IMR-90 (cell line): ENCODE data around the gene ADPRM.

Experiments used
- CHD1 ChIP-seq: IDR thresholded peaks from 2 replicates; pipeline ENCODE4 v1.6.1; 2012; ENCODE audit warnings: low read depth, low read length, improper control_type of control experiment
- MAFK ChIP-seq: IDR thresholded peaks from 2 replicates; pipeline ENCODE4 v1.6.1; 2012; ENCODE audit warnings: low read depth, low read length, improper control_type of control experiment
- POLR2A ChIP-seq: IDR thresholded peaks from 2 replicates; pipeline ENCODE4 v1.6.1; 2012; ENCODE audit warnings: mild to moderate bottlenecking, low read depth, low read length
- RAD21 ChIP-seq: IDR thresholded peaks from 2 replicates; pipeline ENCODE4 v1.6.1; 2012; ENCODE audit warnings: low read length, improper control_type of control experiment
- RCOR1 ChIP-seq: IDR thresholded peaks from 2 replicates; pipeline ENCODE4 v1.6.1; 2012; ENCODE audit warnings: mild to moderate bottlenecking, low read length, improper control_type of control experiment; ENCODE audit not compliant: insufficient replicate concordance
- RFX5 ChIP-seq: IDR thresholded peaks from 2 replicates; pipeline ENCODE4 v1.8.0; 2012; ENCODE audit warnings: low read depth, mild to moderate bottlenecking, low read length, moderate library complexity
- SMC3 ChIP-seq: fragments of 150-350 bp; IDR thresholded peaks from 2 replicates; pipeline ENCODE4 v1.6.1; 2016; ENCODE audit warnings: low read depth, mild to moderate bottlenecking, antibody characterized with exemption, low read length, moderate library complexity
- TF ChIP-seq, protein P1 (sequence below): conservative IDR thresholded peaks from 2 replicates; pipeline ENCODE4 v1.5.1; 2012; ENCODE audit warnings: mild to moderate bottlenecking, low read depth, low read length, improper control_type of control experiment
- TF ChIP-seq, protein P2 (sequence below): fragments of 150-350 bp; IDR thresholded peaks from 2 replicates; pipeline ENCODE4 v1.6.1; 2017; ENCODE audit warnings: mild to moderate bottlenecking, antibody characterized with exemption, low read length, low read depth

DNA sequence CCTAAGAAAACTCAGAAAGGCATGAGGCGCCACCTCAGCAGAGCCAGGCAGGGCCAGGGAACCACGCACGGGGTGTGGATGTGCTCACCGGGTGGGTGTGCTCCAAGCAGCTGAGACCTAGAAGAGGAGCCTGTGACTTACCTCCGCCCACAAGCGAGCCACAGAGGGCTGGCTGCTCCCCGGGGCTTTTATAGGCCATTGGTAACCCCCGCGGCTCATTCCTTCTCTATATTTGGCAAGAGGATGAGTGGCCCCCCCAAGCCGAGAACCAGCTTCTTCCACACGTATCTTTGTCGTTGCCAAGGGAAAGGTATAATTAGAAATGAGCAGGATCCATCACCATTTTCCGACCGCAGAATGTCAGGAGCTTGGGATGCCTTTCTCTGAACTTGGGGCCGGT, 40.2 kb upstream of the ADPRM start, which contains the start of gene MYH3:
- TF ChIP-seq RAD21 (no peak), POLR2A (no peak), SMC3 (no peak), RFX5 (no peak), MAFK (no peak), RCOR1 (no peak), CHD1 (no peak)
- TF ChIP-seq, protein P1, sequence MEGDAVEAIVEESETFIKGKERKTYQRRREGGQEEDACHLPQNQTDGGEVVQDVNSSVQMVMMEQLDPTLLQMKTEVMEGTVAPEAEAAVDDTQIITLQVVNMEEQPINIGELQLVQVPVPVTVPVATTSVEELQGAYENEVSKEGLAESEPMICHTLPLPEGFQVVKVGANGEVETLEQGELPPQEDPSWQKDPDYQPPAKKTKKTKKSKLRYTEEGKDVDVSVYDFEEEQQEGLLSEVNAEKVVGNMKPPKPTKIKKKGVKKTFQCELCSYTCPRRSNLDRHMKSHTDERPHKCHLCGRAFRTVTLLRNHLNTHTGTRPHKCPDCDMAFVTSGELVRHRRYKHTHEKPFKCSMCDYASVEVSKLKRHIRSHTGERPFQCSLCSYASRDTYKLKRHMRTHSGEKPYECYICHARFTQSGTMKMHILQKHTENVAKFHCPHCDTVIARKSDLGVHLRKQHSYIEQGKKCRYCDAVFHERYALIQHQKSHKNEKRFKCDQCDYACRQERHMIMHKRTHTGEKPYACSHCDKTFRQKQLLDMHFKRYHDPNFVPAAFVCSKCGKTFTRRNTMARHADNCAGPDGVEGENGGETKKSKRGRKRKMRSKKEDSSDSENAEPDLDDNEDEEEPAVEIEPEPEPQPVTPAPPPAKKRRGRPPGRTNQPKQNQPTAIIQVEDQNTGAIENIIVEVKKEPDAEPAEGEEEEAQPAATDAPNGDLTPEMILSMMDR = no peak
- TF ChIP-seq, protein P2, sequence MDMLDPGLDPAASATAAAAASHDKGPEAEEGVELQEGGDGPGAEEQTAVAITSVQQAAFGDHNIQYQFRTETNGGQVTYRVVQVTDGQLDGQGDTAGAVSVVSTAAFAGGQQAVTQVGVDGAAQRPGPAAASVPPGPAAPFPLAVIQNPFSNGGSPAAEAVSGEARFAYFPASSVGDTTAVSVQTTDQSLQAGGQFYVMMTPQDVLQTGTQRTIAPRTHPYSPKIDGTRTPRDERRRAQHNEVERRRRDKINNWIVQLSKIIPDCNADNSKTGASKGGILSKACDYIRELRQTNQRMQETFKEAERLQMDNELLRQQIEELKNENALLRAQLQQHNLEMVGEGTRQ = no peak
